GM12878 (cell line): ENCODE measurements around the gene VSTM2B. TPM values are rescaled to one million over a fixed set of nuclear protein-coding genes. Genes with fewer than 3 reads are reported as not detected.

Experiments
- ATAC-seq: fragments of 200-7000 bp; cut with Tn5 transposase; 3 replicates; pipeline ENCODE4 v1.9.1; 2020; ENCODE audit warnings: mild to moderate bottlenecking, moderate library complexity
- BruUV-seq: library from RNA; stranded (reverse); fragments of 400-500 nt; replicated peaks from 2 replicates; lab custom pipeline; 2021; lab: Mats Ljungman, UMichigan
- CTCF ChIA-PET: fragments of 300-600 bp; sonication (Branson Sonifier 250); formaldehyde crosslinking; extraction: SDS; loops from one replicate; lab custom pipeline; 2021; ENCODE audit warnings: inconsistent platforms; lab: Yijun Ruan, JAX
- POLR2A ChIA-PET: fragments of 350-600 bp; formaldehyde crosslinking; extraction: SDS; loops from one replicate; lab custom pipeline; 2021; ENCODE audit warnings: inconsistent platforms; lab: Charles Lee
- RAD21 ChIA-PET: fragments of 300-600 bp; sonication (Branson Sonifier 250); formaldehyde crosslinking; loops from one replicate; lab custom pipeline; 2023; ENCODE audit warnings: antibody characterized with exemption; ENCODE audit not compliant: unreplicated experiment; lab: Charles Lee
- SMC1A ChIA-PET: fragments of 300-600 bp; sonication (Branson Sonifier 250); formaldehyde crosslinking; loops from one replicate; lab custom pipeline; 2023; ENCODE audit not compliant: unreplicated experiment, uncharacterized antibody; lab: Charles Lee
- DNase-seq: peaks from one replicate; pipeline ENCODE4 v3.0.0-alpha.2; 2011; ENCODE audit warnings: low read depth, low spot score
- FAIRE-seq: peaks from 3 replicates; lab custom pipeline; 2011; peaks lifted over from hg19 to GRCh38; lab: Jason Lieb, UNC
- H2AFZ ChIP-seq: 2 replicates; pipeline ENCODE4 v1.6.0; 2011; ENCODE audit warnings: low read depth, low read length, control low read depth; ENCODE audit not compliant: control insufficient read depth
- H3K27ac ChIP-seq: 2 replicates; pipeline ENCODE4 v1.5.1; 2011; ENCODE audit warnings: control low read depth; ENCODE audit not compliant: control insufficient read depth, insufficient read depth
- H3K27me3 ChIP-seq, 2 experiments: replicated peaks in 1 of 2; 2 replicates each; pipeline versions ENCODE4 v1.6.0 to v1.6.1; 2011; ENCODE audit warnings: low read length in 1 of 2; ENCODE audit not compliant: control insufficient read depth in 2 of 2, insufficient read depth in 2 of 2
- H3K36me3 ChIP-seq, 2 experiments: 2 replicates each; pipeline ENCODE4 v1.5.1; 2011; ENCODE audit warnings: low read length in 1 of 2; ENCODE audit not compliant: control insufficient read depth in 2 of 2, insufficient read depth in 2 of 2
- H3K4me1 ChIP-seq: 2 replicates; pipeline ENCODE4 v1.6.1; 2011; ENCODE audit warnings: mild to moderate bottlenecking, low read length, moderate library complexity, mixed read lengths; ENCODE audit not compliant: control insufficient read depth, insufficient read depth
- H3K4me2 ChIP-seq: 2 replicates; pipeline ENCODE4 v1.6.0; 2011; ENCODE audit warnings: control low read depth; ENCODE audit not compliant: control insufficient read depth, insufficient read depth
- H3K4me3 ChIP-seq: fragments of 200-600 bp; sonication (generic); 2 replicates; pipeline ENCODE4 v1.5.1; 2016
- H3K79me2 ChIP-seq: 2 replicates; pipeline ENCODE4 v1.6.0; 2011; ENCODE audit warnings: low read length; ENCODE audit not compliant: control insufficient read depth, insufficient read depth
- H3K9ac ChIP-seq: 2 replicates; pipeline ENCODE4 v1.8.0; 2011; ENCODE audit warnings: low read length, control low read depth, mixed read lengths; ENCODE audit not compliant: control insufficient read depth, insufficient read depth
- H3K9me3 ChIP-seq: replicated peaks from 3 replicates; pipeline ENCODE4 v1.5.1; 2011; ENCODE audit warnings: mild to moderate bottlenecking, low read length; ENCODE audit not compliant: control insufficient read depth, insufficient read depth
- H4K20me1 ChIP-seq: 2 replicates; pipeline ENCODE4 v1.6.0; 2011; ENCODE audit not compliant: control insufficient read depth, insufficient read depth
- BRCA1 ChIP-seq: IDR thresholded peaks from 2 replicates; pipeline ENCODE4 v1.6.1; 2011; ENCODE audit warnings: low read depth, low read length, improper control_type of control experiment
- CREB1 ChIP-seq: IDR thresholded peaks from 2 replicates; pipeline ENCODE4 v1.6.1; 2012; ENCODE audit warnings: low read depth, mild to moderate bottlenecking, inconsistent platforms
- HDAC6 ChIP-seq: fragments of 200-600 bp; sonication (generic); IDR thresholded peaks from one replicate; pipeline ENCODE4 v1.8.0; 2017; ENCODE audit warnings: antibody characterized with exemption; ENCODE audit not compliant: unreplicated experiment
- KLF5 ChIP-seq: fragments of 450-650 bp; IDR thresholded peaks from 2 replicates; pipeline ENCODE4 v1.6.1; 2014; ENCODE audit warnings: mild to moderate bottlenecking; ENCODE audit not compliant: partially characterized antibody
- TARDBP ChIP-seq: IDR thresholded peaks from 2 replicates; pipeline ENCODE4 v1.6.1; 2016; ENCODE audit warnings: borderline replicate concordance
- WRNIP1 ChIP-seq: IDR thresholded peaks from 2 replicates; pipeline ENCODE4 v1.6.1; 2011; ENCODE audit warnings: low read depth, low read length, improper control_type of control experiment, borderline replicate concordance
- ZNF622 ChIP-seq: fragments of 450-650 bp; IDR thresholded peaks from 2 replicates; pipeline ENCODE4 v1.6.1; 2017; ENCODE audit warnings: mild to moderate bottlenecking, inconsistent platforms
- WGBS: methylation state at CpG from one replicate; pipeline ENCODE4 v1.1.6; 2016; ENCODE audit warnings: low lambda C conversion rate; ENCODE audit not compliant: insufficient replicate concordance, insufficient coverage; ENCODE audit errors: missing lambda C conversion rate; 5-methylcytosine and 5-hydroxymethylcytosine counted together
- in situ Hi-C: fragments of 300-500 bp; cut with MboI; formaldehyde crosslinking; loops from 9 replicates; pipeline ENCODE4 v1.14.3; 2018; ENCODE audit warnings: mixed read lengths
- intact Hi-C: fragments of 100-400 bp; cut with micrococcal nuclease; formaldehyde crosslinking; loops from one replicate; pipeline ENCODE4 v1.14.2; 2022; ENCODE audit not compliant: unreplicated experiment
- polyA plus RNA-seq, 11 experiments: library from polyadenylated mRNA; depleted of rRNA in 4 of 11; unstranded in 6 of 11; stranded (reverse) in 5 of 11; fragments of >200 nt; fragmentation: Nextera tagmentation in 4 of 11; fragmentation: Illumina TruSeq in 1 of 11; extraction: Ambion mirVana in 4 of 11; extraction: Trizol in 1 of 11; gene quantifications; 1 replicate in 1 of 11; 2 replicates in 10 of 11; pipeline versions ENCODE4 v1.2.1 to v1.2.3, GENCODE V29; 2011 to 2016; ENCODE audit warnings: inconsistent platforms in 2 of 11, missing spikeins in 2 of 11, low read depth in 1 of 11
- total RNA-seq, 4 experiments: library from RNA; depleted of rRNA in 3 of 4; stranded (reverse); fragments of >200 nt in 3 of 4; fragmentation: Illumina TruSeq in 1 of 4; extraction: Trizol in 1 of 4; gene quantifications; 2 replicates each; pipeline versions ENCODE4 v1.2.1 to v1.2.3, GENCODE V29; 2013 to 2021
- TF ChIP-seq, protein P1 (sequence below): fragments of 450-650 bp; IDR thresholded peaks from 2 replicates; pipeline ENCODE4 v1.6.1; 2017; ENCODE audit warnings: antibody characterized with exemption, mild to moderate bottlenecking, moderate library complexity
- TF ChIP-seq, protein P2 (sequence below): fragments of 450-650 bp; IDR thresholded peaks from 2 replicates; pipeline ENCODE4 v1.6.1; 2016; ENCODE audit warnings: mild to moderate bottlenecking
- TF ChIP-seq, protein P3 (sequence below): fragments of 450-650 bp; IDR thresholded peaks from 2 replicates; pipeline ENCODE4 v1.6.1; 2017; ENCODE audit warnings: mild to moderate bottlenecking, moderate library complexity
- TF ChIP-seq, protein P4 (sequence below): fragments of 450-650 bp; formaldehyde crosslinking; IDR thresholded peaks from 2 replicates; pipeline ENCODE4 v1.5.0; 2022; ENCODE audit warnings: mild to moderate bottlenecking, missing genetic modification characterization

VSTM2B gene
- total and polyA plus RNA-seq, 10 of the 15 experiments (the other 5 are each of a cell fraction or from before 2014, with no cell fraction given), result not detected

DNA sequence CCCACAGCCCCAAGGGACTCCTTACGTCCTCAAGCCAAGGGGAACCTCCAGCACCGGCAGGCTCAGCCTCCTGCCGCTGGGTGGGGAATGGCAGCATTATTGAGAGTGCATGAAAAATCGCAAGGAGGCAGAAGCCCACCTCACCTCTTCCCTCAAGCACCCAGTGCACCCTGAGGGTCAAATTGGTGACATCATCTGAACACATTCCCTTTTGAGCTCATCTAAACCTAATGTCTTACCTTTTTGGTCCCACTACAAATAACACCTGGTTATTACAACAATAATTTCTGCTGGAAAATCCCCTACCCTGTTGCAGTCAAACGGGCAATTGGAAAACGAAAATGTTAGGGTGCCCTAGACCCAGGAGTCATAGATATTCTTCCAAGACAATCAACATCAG, 68.1 kb downstream of the VSTM2B start (continued):
- TF ChIP-seq, protein P1, sequence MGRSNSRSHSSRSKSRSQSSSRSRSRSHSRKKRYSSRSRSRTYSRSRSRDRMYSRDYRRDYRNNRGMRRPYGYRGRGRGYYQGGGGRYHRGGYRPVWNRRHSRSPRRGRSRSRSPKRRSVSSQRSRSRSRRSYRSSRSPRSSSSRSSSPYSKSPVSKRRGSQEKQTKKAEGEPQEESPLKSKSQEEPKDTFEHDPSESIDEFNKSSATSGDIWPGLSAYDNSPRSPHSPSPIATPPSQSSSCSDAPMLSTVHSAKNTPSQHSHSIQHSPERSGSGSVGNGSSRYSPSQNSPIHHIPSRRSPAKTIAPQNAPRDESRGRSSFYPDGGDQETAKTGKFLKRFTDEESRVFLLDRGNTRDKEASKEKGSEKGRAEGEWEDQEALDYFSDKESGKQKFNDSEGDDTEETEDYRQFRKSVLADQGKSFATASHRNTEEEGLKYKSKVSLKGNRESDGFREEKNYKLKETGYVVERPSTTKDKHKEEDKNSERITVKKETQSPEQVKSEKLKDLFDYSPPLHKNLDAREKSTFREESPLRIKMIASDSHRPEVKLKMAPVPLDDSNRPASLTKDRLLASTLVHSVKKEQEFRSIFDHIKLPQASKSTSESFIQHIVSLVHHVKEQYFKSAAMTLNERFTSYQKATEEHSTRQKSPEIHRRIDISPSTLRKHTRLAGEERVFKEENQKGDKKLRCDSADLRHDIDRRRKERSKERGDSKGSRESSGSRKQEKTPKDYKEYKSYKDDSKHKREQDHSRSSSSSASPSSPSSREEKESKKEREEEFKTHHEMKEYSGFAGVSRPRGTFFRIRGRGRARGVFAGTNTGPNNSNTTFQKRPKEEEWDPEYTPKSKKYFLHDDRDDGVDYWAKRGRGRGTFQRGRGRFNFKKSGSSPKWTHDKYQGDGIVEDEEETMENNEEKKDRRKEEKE, result no peak
- TF ChIP-seq BRCA1, result no peak
- TF ChIP-seq, protein P2, sequence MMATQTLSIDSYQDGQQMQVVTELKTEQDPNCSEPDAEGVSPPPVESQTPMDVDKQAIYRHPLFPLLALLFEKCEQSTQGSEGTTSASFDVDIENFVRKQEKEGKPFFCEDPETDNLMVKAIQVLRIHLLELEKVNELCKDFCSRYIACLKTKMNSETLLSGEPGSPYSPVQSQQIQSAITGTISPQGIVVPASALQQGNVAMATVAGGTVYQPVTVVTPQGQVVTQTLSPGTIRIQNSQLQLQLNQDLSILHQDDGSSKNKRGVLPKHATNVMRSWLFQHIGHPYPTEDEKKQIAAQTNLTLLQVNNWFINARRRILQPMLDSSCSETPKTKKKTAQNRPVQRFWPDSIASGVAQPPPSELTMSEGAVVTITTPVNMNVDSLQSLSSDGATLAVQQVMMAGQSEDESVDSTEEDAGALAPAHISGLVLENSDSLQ, result no peak
- no peak for TF ChIP-seq CREB1
- TF ChIP-seq TARDBP, result no peak

DNA sequence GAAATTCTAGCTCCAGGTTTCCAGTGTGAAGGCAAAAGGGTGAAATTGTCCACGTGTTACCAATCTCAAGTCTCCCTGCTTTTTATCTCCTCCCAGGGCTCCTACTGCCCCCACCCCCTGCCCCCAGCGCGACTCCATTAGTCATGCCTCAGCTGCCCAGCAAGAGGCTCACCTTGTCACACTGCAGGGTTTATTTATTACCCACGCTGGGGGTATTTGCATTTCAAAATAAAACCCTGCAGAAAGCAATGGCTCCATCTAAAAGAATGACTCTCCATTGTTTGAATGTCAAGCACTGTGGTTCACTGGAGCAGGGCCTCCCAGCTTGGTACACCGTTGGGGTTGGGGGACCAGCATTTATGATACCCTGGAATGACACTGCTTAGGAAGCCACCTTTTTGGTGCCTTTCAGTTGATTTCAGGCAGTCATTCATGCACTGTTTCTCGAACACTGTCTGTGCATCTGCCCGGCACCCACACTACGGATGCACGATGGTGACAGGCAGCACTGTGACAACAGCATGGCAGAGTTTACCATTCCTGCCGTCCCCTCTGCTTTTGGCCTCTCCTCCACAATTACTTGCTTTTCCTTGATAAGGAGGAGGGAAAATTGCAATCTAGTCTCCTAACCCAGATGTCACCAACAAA, 70.4 kb downstream of the VSTM2B start:
- no peak overlapping the region for H3K9ac ChIP-seq
- ATAC-seq, result no peak
- H3K27ac ChIP-seq, result no peak overlapping the region
- in situ Hi-C loops, result no loop called here
- H3K4me1 ChIP-seq, result no peaks in the 10 kb centered on the region
- no TSS peak for BruUV-seq
- ChIA-PET CTCF (no interaction called here), SMC1A (no interaction called here), POLR2A (no interaction called here), RAD21 (no interaction called here)
- WGBS, result 17% methylated on average over 10 of the region's 10 CpGs
- H3K79me2 ChIP-seq, result no peaks in the 10 kb centered on the region
- H4K20me1 ChIP-seq, result no peaks in the 10 kb centered on the region
- FAIRE-seq, result no peak
- intact Hi-C loops, result loop anchor here (10.0 kb wide), 1 partner anchor 121 kb away; no protein-coding TSS in a partner anchor
- H3K9me3 ChIP-seq, result no peaks in the 10 kb centered on the region; the same call in 2 of the 3 replicates
- no peak for DNase-seq
- no peaks in the 10 kb centered on the region for H3K36me3 ChIP-seq
- no peak overlapping the region for H2AFZ ChIP-seq
- no peaks in the 10 kb centered on the region; a peak in 3 of 4 replicates for H3K27me3 ChIP-seq
- no peak overlapping the region for H3K4me3 ChIP-seq
- no peak overlapping the region for H3K4me2 ChIP-seq
- TF ChIP-seq ZNF622 (no peak), WRNIP1 (no peak), KLF5 (no peak), HDAC6 (no peak)
- TF ChIP-seq, protein P3, sequence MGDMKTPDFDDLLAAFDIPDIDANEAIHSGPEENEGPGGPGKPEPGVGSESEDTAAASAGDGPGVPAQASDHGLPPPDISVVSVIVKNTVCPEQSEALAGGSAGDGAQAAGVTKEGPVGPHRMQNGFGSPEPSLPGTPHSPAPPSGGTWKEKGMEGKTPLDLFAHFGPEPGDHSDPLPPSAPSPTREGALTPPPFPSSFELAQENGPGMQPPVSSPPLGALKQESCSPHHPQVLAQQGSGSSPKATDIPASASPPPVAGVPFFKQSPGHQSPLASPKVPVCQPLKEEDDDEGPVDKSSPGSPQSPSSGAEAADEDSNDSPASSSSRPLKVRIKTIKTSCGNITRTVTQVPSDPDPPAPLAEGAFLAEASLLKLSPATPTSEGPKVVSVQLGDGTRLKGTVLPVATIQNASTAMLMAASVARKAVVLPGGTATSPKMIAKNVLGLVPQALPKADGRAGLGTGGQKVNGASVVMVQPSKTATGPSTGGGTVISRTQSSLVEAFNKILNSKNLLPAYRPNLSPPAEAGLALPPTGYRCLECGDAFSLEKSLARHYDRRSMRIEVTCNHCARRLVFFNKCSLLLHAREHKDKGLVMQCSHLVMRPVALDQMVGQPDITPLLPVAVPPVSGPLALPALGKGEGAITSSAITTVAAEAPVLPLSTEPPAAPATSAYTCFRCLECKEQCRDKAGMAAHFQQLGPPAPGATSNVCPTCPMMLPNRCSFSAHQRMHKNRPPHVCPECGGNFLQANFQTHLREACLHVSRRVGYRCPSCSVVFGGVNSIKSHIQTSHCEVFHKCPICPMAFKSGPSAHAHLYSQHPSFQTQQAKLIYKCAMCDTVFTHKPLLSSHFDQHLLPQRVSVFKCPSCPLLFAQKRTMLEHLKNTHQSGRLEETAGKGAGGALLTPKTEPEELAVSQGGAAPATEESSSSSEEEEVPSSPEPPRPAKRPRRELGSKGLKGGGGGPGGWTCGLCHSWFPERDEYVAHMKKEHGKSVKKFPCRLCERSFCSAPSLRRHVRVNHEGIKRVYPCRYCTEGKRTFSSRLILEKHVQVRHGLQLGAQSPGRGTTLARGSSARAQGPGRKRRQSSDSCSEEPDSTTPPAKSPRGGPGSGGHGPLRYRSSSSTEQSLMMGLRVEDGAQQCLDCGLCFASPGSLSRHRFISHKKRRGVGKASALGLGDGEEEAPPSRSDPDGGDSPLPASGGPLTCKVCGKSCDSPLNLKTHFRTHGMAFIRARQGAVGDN, result no peak
- TF ChIP-seq, protein P4, sequence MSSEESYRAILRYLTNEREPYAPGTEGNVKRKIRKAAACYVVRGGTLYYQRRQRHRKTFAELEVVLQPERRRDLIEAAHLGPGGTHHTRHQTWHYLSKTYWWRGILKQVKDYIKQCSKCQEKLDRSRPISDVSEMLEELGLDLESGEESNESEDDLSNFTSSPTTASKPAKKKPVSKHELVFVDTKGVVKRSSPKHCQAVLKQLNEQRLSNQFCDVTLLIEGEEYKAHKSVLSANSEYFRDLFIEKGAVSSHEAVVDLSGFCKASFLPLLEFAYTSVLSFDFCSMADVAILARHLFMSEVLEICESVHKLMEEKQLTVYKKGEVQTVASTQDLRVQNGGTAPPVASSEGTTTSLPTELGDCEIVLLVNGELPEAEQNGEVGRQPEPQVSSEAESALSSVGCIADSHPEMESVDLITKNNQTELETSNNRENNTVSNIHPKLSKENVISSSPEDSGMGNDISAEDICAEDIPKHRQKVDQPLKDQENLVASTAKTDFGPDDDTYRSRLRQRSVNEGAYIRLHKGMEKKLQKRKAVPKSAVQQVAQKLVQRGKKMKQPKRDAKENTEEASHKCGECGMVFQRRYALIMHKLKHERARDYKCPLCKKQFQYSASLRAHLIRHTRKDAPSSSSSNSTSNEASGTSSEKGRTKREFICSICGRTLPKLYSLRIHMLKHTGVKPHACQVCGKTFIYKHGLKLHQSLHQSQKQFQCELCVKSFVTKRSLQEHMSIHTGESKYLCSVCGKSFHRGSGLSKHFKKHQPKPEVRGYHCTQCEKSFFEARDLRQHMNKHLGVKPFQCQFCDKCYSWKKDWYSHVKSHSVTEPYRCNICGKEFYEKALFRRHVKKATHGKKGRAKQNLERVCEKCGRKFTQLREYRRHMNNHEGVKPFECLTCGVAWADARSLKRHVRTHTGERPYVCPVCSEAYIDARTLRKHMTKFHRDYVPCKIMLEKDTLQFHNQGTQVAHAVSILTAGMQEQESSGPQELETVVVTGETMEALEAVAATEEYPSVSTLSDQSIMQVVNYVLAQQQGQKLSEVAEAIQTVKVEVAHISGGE (CRISPR knock-in tag), result no peak
